H9 (cell line): ENCODE measurements around the gene IL3RA. TPM values are rescaled to one million over a fixed set of nuclear protein-coding genes. Genes with fewer than 3 reads are reported as not detected.

Experiments used
- DNase-seq: peaks from one replicate; pipeline ENCODE4 v3.0.0-alpha.2; 2017
- H2AFZ ChIP-seq: one replicate; pipeline ENCODE4 v1.6.1; 2013; ENCODE audit warnings: mild to moderate bottlenecking, low read length, control low read depth, moderate library complexity
- H2AK5ac ChIP-seq: 2 replicates; pipeline ENCODE4 v1.6.1; 2013; ENCODE audit warnings: low read length, control low read depth, mixed read lengths; ENCODE audit not compliant: insufficient read length
- H2BK120ac ChIP-seq: one replicate; pipeline ENCODE4 v1.6.1; 2013; ENCODE audit warnings: low read depth, mild to moderate bottlenecking, low read length, control low read depth, inconsistent platforms; ENCODE audit not compliant: poor library complexity, severe bottlenecking
- H2BK12ac ChIP-seq: 2 replicates; pipeline ENCODE4 v1.6.1; 2013; ENCODE audit warnings: low read length, control low read depth, mixed read lengths, low read depth; ENCODE audit not compliant: insufficient read length
- H2BK15ac ChIP-seq: 2 replicates; pipeline ENCODE4 v1.6.1; 2013; ENCODE audit warnings: low read depth, low read length, control low read depth
- H2BK20ac ChIP-seq: one replicate; pipeline ENCODE4 v1.6.1; 2013; ENCODE audit warnings: low read depth, mild to moderate bottlenecking, low read length, control low read depth, inconsistent platforms; ENCODE audit not compliant: poor library complexity, severe bottlenecking
- H2BK5ac ChIP-seq: 2 replicates; pipeline ENCODE4 v1.6.1; 2013; ENCODE audit warnings: low read length, control low read depth, mixed read lengths; ENCODE audit not compliant: insufficient read length
- H3K14ac ChIP-seq: 2 replicates; pipeline ENCODE4 v1.6.1; 2013; ENCODE audit warnings: low read length, control low read depth; ENCODE audit not compliant: insufficient read depth
- H3K18ac ChIP-seq: 2 replicates; pipeline ENCODE4 v1.6.1; 2013; ENCODE audit warnings: low read depth, mild to moderate bottlenecking, mixed read lengths, low read length, control low read depth; ENCODE audit not compliant: insufficient read length
- H3K23ac ChIP-seq: 2 replicates; pipeline ENCODE4 v1.6.1; 2013; ENCODE audit warnings: low read length, control low read depth, mixed read lengths, low read depth; ENCODE audit not compliant: insufficient read length
- H3K23me2 ChIP-seq: 2 replicates; pipeline ENCODE4 v1.6.1; 2013; ENCODE audit warnings: low read depth, mild to moderate bottlenecking, mixed read lengths, low read length, control low read depth; ENCODE audit not compliant: insufficient read length, poor library complexity, severe bottlenecking
- H3K27ac ChIP-seq: 2 replicates; pipeline ENCODE4 v1.5.1; 2013; ENCODE audit warnings: low read length, control low read depth, mixed read lengths, low read depth; ENCODE audit not compliant: insufficient read length
- H3K27me3 ChIP-seq: 2 replicates; pipeline ENCODE4 v1.6.1; 2013; ENCODE audit warnings: low read length, control low read depth, inconsistent platforms; ENCODE audit not compliant: insufficient read depth
- H3K4ac ChIP-seq: 2 replicates; pipeline ENCODE4 v1.6.1; 2013; ENCODE audit warnings: low read depth, mild to moderate bottlenecking, control low read depth, inconsistent platforms, low read length, moderate library complexity
- H3K4me1 ChIP-seq: 2 replicates; pipeline ENCODE4 v1.6.1; 2013; ENCODE audit warnings: low read length, control low read depth, inconsistent platforms; ENCODE audit not compliant: insufficient read depth
- H3K4me2 ChIP-seq: 2 replicates; pipeline ENCODE4 v1.6.1; 2013; ENCODE audit warnings: low read length, control low read depth, mixed read lengths; ENCODE audit not compliant: insufficient read length, insufficient read depth
- H3K56ac ChIP-seq: 2 replicates; pipeline ENCODE4 v1.6.1; 2013; ENCODE audit warnings: low read depth, mild to moderate bottlenecking, mixed read lengths, low read length, control low read depth; ENCODE audit not compliant: insufficient read length
- H3K79me1 ChIP-seq: 2 replicates; pipeline ENCODE4 v1.6.1; 2013; ENCODE audit warnings: low read depth, mild to moderate bottlenecking, moderate library complexity, low read length, control low read depth, inconsistent platforms; ENCODE audit not compliant: insufficient read depth, poor library complexity, severe bottlenecking
- H3K79me2 ChIP-seq: 2 replicates; pipeline ENCODE4 v1.6.1; 2013; ENCODE audit warnings: low read length, control low read depth, inconsistent platforms; ENCODE audit not compliant: insufficient read depth
- H3K9ac ChIP-seq: 2 replicates; pipeline ENCODE4 v1.6.1; 2013; ENCODE audit warnings: low read length, control low read depth, mixed read lengths; ENCODE audit not compliant: insufficient read length; ENCODE audit errors: extremely low read depth
- H3K9me3 ChIP-seq: one replicate; pipeline ENCODE4 v1.6.1; 2013; ENCODE audit warnings: low read depth, low read length, inconsistent platforms; ENCODE audit not compliant: control insufficient read depth
- H3T11ph ChIP-seq: one replicate; pipeline ENCODE4 v1.6.1; 2013; ENCODE audit warnings: mild to moderate bottlenecking, low read length, control low read depth, inconsistent platforms
- H4K20me1 ChIP-seq: one replicate; pipeline ENCODE4 v1.6.1; 2013; ENCODE audit not compliant: control insufficient read depth, insufficient read length, insufficient read depth
- H4K5ac ChIP-seq: 2 replicates; pipeline ENCODE4 v1.6.1; 2013; ENCODE audit warnings: low read depth, mild to moderate bottlenecking, mixed read lengths, low read length, control low read depth; ENCODE audit not compliant: insufficient read length
- H4K8ac ChIP-seq: replicated peaks from 2 replicates; pipeline ENCODE4 v1.6.1; 2013; ENCODE audit warnings: low read length, control low read depth, mixed read lengths, low read depth; ENCODE audit not compliant: insufficient read length
- H4K91ac ChIP-seq: 2 replicates; pipeline ENCODE4 v1.6.1; 2013; ENCODE audit warnings: low read depth, mild to moderate bottlenecking, moderate library complexity, mixed read lengths, low read length, control low read depth; ENCODE audit not compliant: insufficient read length
- H3K27ac Mint-ChIP-seq, 3 experiments: 2 replicates in 2 of 3; 3 replicates in 1 of 3; pipeline ENCODE4 v1.8.0; 2020 to 2021; ENCODE audit warnings: mixed read lengths in 3 of 3, mild to moderate bottlenecking in 1 of 3, moderate library complexity in 1 of 3
- H3K27me3 Mint-ChIP-seq: 2 replicates; pipeline ENCODE4 v1.8.0; 2021; ENCODE audit warnings: low read depth, mild to moderate bottlenecking, moderate library complexity, mixed read lengths
- H3K36me3 Mint-ChIP-seq, 3 experiments: 2 replicates in 2 of 3; 3 replicates in 1 of 3; pipeline ENCODE4 v1.8.0; 2020 to 2021; ENCODE audit warnings: low read depth in 3 of 3, mixed read lengths in 3 of 3; ENCODE audit not compliant: insufficient read depth in 1 of 3
- H3K4me1 Mint-ChIP-seq, 2 experiments: 2 replicates each; pipeline ENCODE4 v1.8.0; 2020; ENCODE audit warnings: mixed read lengths in 2 of 2
- H3K4me3 Mint-ChIP-seq, 2 experiments: 2 replicates in 1 of 2; 3 replicates in 1 of 2; pipeline ENCODE4 v1.8.0; 2020 to 2021; ENCODE audit warnings: mild to moderate bottlenecking in 2 of 2, mixed read lengths in 2 of 2, moderate library complexity in 1 of 2
- H3K9me3 Mint-ChIP-seq, 2 experiments: 2 replicates in 1 of 2; 3 replicates in 1 of 2; pipeline ENCODE4 v1.8.0; 2020; ENCODE audit warnings: mild to moderate bottlenecking in 2 of 2, mixed read lengths in 2 of 2, moderate library complexity in 1 of 2
- WGBS: extraction: QIAGEN DNeasy Blood & Tissue Kit; methylation state at CpG from one replicate; pipeline ENCODE4 v1.1.7; 2013; ENCODE audit warnings: missing lambda C conversion rate, low lambda C conversion rate, mixed read lengths; ENCODE audit not compliant: insufficient read length; ENCODE audit errors: extremely low coverage; 5-methylcytosine and 5-hydroxymethylcytosine counted together
- total RNA-seq: library from RNA; stranded (reverse); gene quantifications from 2 replicates; pipeline ENCODE4 v1.2.1, GENCODE V29; 2021
- TF ChIP-seq, protein P1 (sequence below): fragments of 200-600 bp; sonication (generic); conservative IDR thresholded peaks from 3 replicates; pipeline ENCODE4 v1.8.0; 2021; ENCODE audit warnings: antibody characterized with exemption, mild to moderate bottlenecking

Gene IL3RA
- total RNA-seq, 1 experiment from 2014 or later: 0.24 TPM

DNA sequence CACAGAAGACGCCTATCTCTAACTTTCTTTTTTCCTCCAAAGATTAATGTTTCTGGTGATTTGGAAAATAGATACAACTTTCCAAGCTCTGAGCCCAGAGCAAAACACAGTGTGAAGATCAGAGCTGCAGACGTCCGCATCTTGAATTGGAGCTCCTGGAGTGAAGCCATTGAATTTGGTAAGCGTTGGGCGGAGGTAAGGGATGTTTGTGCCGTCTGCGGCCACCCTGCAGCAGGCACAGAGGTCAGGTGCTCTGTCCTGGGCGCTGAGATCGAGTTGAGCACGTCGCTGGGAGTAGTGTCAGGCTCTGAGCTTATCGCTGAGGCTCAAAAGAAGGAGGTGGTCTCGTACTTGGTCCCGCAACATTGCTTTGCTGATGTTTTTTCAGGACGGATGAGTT, 36.1 kb upstream of the IL3RA start:
- H3K18ac ChIP-seq: no peak overlapping the region
- H4K8ac ChIP-seq: no peak overlapping the region
- Mint-ChIP-seq H3K4me1 (peaks cover 6 to 7% of the 10 kb centered on the region in 2 experiments), H3K27ac (peak overlapping the region; percentile 11 to 78 (median 67); a peak in 6 of 7 replicates), H3K27me3 (no peaks in the 10 kb centered on the region; the same call in none of the 2 replicates), H3K36me3 (peaks cover 15 to 19% (median 16%) of the 10 kb centered on the region in 3 experiments), H3K9me3 (peaks cover 14 to 17% of the 10 kb centered on the region in 2 experiments; a peak in 4 of 5 replicates), H3K4me3 (peak overlapping the region in 1 of 2 experiments; percentile 58; a peak in 3 of 5 replicates)
- H3K79me1 ChIP-seq: no peaks in the 10 kb centered on the region
- no peak overlapping the region for H2BK20ac ChIP-seq
- H3K23me2 ChIP-seq: no peaks in the 10 kb centered on the region
- no peak overlapping the region for H2BK15ac ChIP-seq
- no peak overlapping the region for H3K9ac ChIP-seq
- no peaks in the 10 kb centered on the region for H3K9me3 ChIP-seq
- H3K79me2 ChIP-seq: no peaks in the 10 kb centered on the region
- no CpG with 5 or more reads among the region's 15 CpGs for WGBS
- no peak overlapping the region for H2BK5ac ChIP-seq
- no peak overlapping the region for H3K27ac ChIP-seq
- no peak overlapping the region for H3K4ac ChIP-seq
- TF ChIP-seq, protein P1, sequence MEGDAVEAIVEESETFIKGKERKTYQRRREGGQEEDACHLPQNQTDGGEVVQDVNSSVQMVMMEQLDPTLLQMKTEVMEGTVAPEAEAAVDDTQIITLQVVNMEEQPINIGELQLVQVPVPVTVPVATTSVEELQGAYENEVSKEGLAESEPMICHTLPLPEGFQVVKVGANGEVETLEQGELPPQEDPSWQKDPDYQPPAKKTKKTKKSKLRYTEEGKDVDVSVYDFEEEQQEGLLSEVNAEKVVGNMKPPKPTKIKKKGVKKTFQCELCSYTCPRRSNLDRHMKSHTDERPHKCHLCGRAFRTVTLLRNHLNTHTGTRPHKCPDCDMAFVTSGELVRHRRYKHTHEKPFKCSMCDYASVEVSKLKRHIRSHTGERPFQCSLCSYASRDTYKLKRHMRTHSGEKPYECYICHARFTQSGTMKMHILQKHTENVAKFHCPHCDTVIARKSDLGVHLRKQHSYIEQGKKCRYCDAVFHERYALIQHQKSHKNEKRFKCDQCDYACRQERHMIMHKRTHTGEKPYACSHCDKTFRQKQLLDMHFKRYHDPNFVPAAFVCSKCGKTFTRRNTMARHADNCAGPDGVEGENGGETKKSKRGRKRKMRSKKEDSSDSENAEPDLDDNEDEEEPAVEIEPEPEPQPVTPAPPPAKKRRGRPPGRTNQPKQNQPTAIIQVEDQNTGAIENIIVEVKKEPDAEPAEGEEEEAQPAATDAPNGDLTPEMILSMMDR: no peak
- H3K56ac ChIP-seq: no peak overlapping the region
- no peak overlapping the region for H3K23ac ChIP-seq
- no peak overlapping the region for H3K4me2 ChIP-seq
- H3K4me1 ChIP-seq: no peaks in the 10 kb centered on the region
- H2BK120ac ChIP-seq: no peak overlapping the region
- no peak overlapping the region for H4K91ac ChIP-seq
- no peak overlapping the region for H2AK5ac ChIP-seq
- no peak overlapping the region for H3K14ac ChIP-seq
- no peaks in the 10 kb centered on the region for H4K20me1 ChIP-seq
- H4K5ac ChIP-seq: no peak overlapping the region
- DNase-seq: peak; percentile 82
- H2BK12ac ChIP-seq: no peak overlapping the region
- no peaks in the 10 kb centered on the region for H3K27me3 ChIP-seq
- no peak overlapping the region for H2AFZ ChIP-seq
- H3T11ph ChIP-seq: no peak overlapping the region
